Esophagus squamous epithelium (tissue), 5 donors: ENCODE results near the gene LAMA3. TPM values are rescaled to one million over a fixed set of nuclear protein-coding genes. Genes with fewer than 3 reads are reported as not detected.

Experiments
- DNase-seq: peaks from one replicate; lab custom pipeline; 2025; lab: John Stamatoyannopoulos, UW
- H3K27ac ChIP-seq, 4 donors: fragments of 200-600 bp; sonication (generic); one replicate each; pipeline ENCODE4 v1.5.1; 2016 to 2019; ENCODE audit warnings: mild to moderate bottlenecking in 1 of 4
- H3K27me3 ChIP-seq, 4 donors: fragments of 200-600 bp; sonication (generic); 1 replicate in 3 of 4; 2 replicates in 1 of 4; pipeline versions ENCODE4 v1.5.1 to v1.6.0; 2017 to 2021; ENCODE audit warnings: antibody characterized with exemption in 1 of 4
- H3K36me3 ChIP-seq, 3 donors: fragments of 200-600 bp; sonication (generic); one replicate each; pipeline ENCODE4 v1.5.1; 2016 to 2019
- H3K4me1 ChIP-seq, 3 donors: fragments of 200-600 bp; sonication (generic); one replicate each; pipeline ENCODE4 v1.5.1; 2017 to 2019
- H3K4me3 ChIP-seq, 4 donors: fragments of 200-600 bp; sonication (generic); 1 replicate in 3 of 4; 2 replicates in 1 of 4; pipeline ENCODE4 v1.5.1; 2016 to 2019; ENCODE audit warnings: mild to moderate bottlenecking in 2 of 4, moderate library complexity in 1 of 4
- H3K9me3 ChIP-seq, 3 donors: fragments of 200-600 bp; sonication (generic); one replicate each; pipeline ENCODE4 v1.5.1; 2016 to 2019
- CTCF ChIP-seq, 6 experiments: fragments of 450-650 bp in 4 of 6; fragments of 200-600 bp in 2 of 6; sonication (generic) in 2 of 6; IDR thresholded peaks; one replicate each; pipeline ENCODE4 v1.5.1; 2016 to 2019; ENCODE audit warnings: antibody characterized with exemption in 6 of 6, mild to moderate bottlenecking in 4 of 6, moderate library complexity in 4 of 6
- POLR2A ChIP-seq, 4 donors: fragments of 450-650 bp; IDR thresholded peaks; one replicate each; pipeline ENCODE4 v1.6.1; 2017; ENCODE audit warnings: antibody characterized with exemption in 4 of 4, mild to moderate bottlenecking in 4 of 4, moderate library complexity in 3 of 4
- WGBS, 2 donors: methylation state at CpG; one replicate each; pipeline ENCODE4 v1.1.5; 2018; 5-methylcytosine and 5-hydroxymethylcytosine counted together
- intact Hi-C: fragments of 100-400 bp; cut with DNase I; formaldehyde crosslinking; loops from one replicate; pipeline ENCODE4 v1.15.0; 2022
- total RNA-seq, 4 donors: library from RNA; depleted of rRNA; stranded (reverse); fragments of >200 nt; gene quantifications; one replicate each; pipeline ENCODE4 v1.1.0, GENCODE V29; 2016
- donor health status: DM: yes; HTN: yes; CAD: no.

LAMA3 gene
- total RNA-seq, 4 donors from 2014 or later, result 28.7 to 81.3 (median 44.8) TPM

- Histone ChIP-seq H3K4me3 (peak overlapping the region; percentile 64 to 87 (median 80)), H3K27me3 (peaks cover 0 to 28% (median 0%) of the 10 kb centered on the region in 4 donors), H3K4me1 (peaks cover 8 to 48% (median 20%) of the 10 kb centered on the region in 3 donors), H3K36me3 (no peaks in the 10 kb centered on the region), H3K9me3 (no peaks in the 10 kb centered on the region), H3K27ac (peak overlapping the region in 1 of 4 donors; percentile 87)
- DNase-seq, result no peak
- WGBS, 2 donors, result 68% methylated on average over 13 of the region's 21 CpGs; no CpG with 5 or more reads in 1 of the 2 donors
- TF ChIP-seq POLR2A (IDR thresholded peaks at IDR 0.05), result no peak
- no peak for TF ChIP-seq CTCF (IDR thresholded peaks at IDR 0.05)
- intact Hi-C loops, result no loop called here
Measured at GRCh38 chr18:23690505-23691068, 1.3 kb downstream of the LAMA3 start.

- 84 to 93% methylated on average over 2 of the region's 2 CpGs for whole genome bisulfite sequencing, 2 donors
- intact Hi-C loops, result no loop called here
Measured at GRCh38 chr18:23693846-23694245, 4.6 kb downstream of the LAMA3 start.

GRCh38 chr18:23694637-23695430 lies 5.6 kb downstream of the LAMA3 start:
- 67 to 82% methylated on average over 4 of the region's 4 CpGs for WGBS, 2 donors
- H3K4me1 ChIP-seq, result peaks cover 5 to 46% (median 18%) of the 10 kb centered on the region in 3 donors
- H3K36me3 ChIP-seq, result no peaks in the 10 kb centered on the region
- TF ChIP-seq CTCF (IDR thresholded peaks at IDR 0.05) (no peak), POLR2A (IDR thresholded peaks at IDR 0.05) (no peak)
- intact Hi-C loops, result no loop called here
- H3K9me3 ChIP-seq, result no peaks in the 10 kb centered on the region
- H3K4me3 ChIP-seq, result no peak overlapping the region
- H3K27ac ChIP-seq, result peak overlapping the region in 3 of 4 donors; percentile 10 to 38 (median 11)
- DNase-seq, result no peak
- peaks cover 0 to 8% (median 0%) of the 10 kb centered on the region in 4 donors for H3K27me3 ChIP-seq

More at GRCh38 chr18:23693846-23694245, 4.6 kb downstream of the LAMA3 start:
- TF ChIP-seq CTCF (IDR thresholded peaks at IDR 0.05) (no peak), POLR2A (IDR thresholded peaks at IDR 0.05) (no peak)
- Histone ChIP-seq H3K27me3 (peaks cover 0 to 18% (median 0%) of the 10 kb centered on the region in 4 donors), H3K9me3 (no peaks in the 10 kb centered on the region), H3K27ac (no peak overlapping the region), H3K4me3 (no peak overlapping the region), H3K36me3 (no peaks in the 10 kb centered on the region), H3K4me1 (peaks cover 8 to 55% (median 21%) of the 10 kb centered on the region in 3 donors)
- no peak for DNase-seq

- H3K36me3 ChIP-seq, result no peaks in the 10 kb centered on the region
- intact Hi-C loops, result loop anchor here (5.0 kb wide), 1 partner anchor 79 kb away; no protein-coding TSS in a partner anchor
Measured at GRCh38 chr18:23701017-23701416, 11.8 kb downstream of the LAMA3 start.

More at GRCh38 chr18:23701017-23701416, 11.8 kb downstream of the LAMA3 start:
- Histone ChIP-seq H3K27me3 (no peaks in the 10 kb centered on the region), H3K4me1 (peaks cover 0 to 14% (median under 1%) of the 10 kb centered on the region in 3 donors), H3K4me3 (no peak overlapping the region), H3K27ac (no peak overlapping the region), H3K9me3 (no peaks in the 10 kb centered on the region)
- WGBS, 2 donors, result 70 to 74% methylated on average over 2 of the region's 2 CpGs
- no peak for DNase-seq
- TF ChIP-seq CTCF (IDR thresholded peaks at IDR 0.05) (no peak), POLR2A (IDR thresholded peaks at IDR 0.05) (no peak)
